HL-60 (cell line): ENCODE data around the gene RMND5B.

Experiments used
- CTCF ChIP-seq: IDR thresholded peaks from one replicate; pipeline ENCODE4 v1.5.1; 2011; ENCODE audit warnings: low read length, control low read depth, inconsistent platforms; ENCODE audit not compliant: insufficient read depth
- GABPA ChIP-seq: IDR thresholded peaks from 2 replicates; pipeline ENCODE4 v1.6.1; 2012; ENCODE audit warnings: low read depth
- POLR2AphosphoS5 ChIP-seq: IDR thresholded peaks from 2 replicates; pipeline ENCODE4 v1.6.1; 2012; ENCODE audit warnings: low read depth
- REST ChIP-seq: IDR thresholded peaks from 2 replicates; pipeline ENCODE4 v1.6.1; 2012; ENCODE audit warnings: low read depth; ENCODE audit not compliant: insufficient replicate concordance
- SPI1 ChIP-seq: IDR thresholded peaks from 2 replicates; pipeline ENCODE4 v1.6.1; 2012; ENCODE audit warnings: low read depth, mild to moderate bottlenecking, borderline replicate concordance

GRCh38 chr5:178191661-178192060 is 60.8 kb downstream of the RMND5B start:
- no peak for TF ChIP-seq CTCF
- TF ChIP-seq REST, result no peak
- TF ChIP-seq POLR2AphosphoS5, result no peak
- no peak for TF ChIP-seq GABPA
- TF ChIP-seq SPI1, result no peak
